Activated effector memory CD4-positive, alpha-beta T cell treated with Interleukin-2 at 50 U/mL for 16 hours (primary cell): ENCODE results near the gene GABRG3.

Experiments
- DNase-seq: peaks from one replicate; pipeline ENCODE4 v3.0.0-alpha.2; 2020

Gene GABRG3

DNA sequence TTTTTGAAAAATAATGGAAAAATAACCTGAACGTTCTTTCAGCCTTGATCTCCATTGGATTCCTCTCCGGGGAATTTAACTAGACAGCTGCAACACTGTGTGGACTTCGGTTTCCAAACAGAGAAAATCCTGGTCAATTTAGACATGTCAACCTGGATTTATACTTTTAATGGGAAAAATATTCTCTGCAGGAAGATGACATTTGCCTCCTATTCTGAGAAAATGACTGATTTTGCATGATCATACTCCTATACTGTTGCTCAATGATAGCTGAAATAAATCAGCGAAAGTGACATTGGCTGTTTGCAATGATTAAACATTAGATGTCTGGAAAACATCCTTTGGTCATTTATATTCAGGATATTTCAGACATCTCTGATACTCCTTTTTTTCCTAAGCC is 94.8 kb downstream of the GABRG3 start:
- DNase-seq: no peak

DNA sequence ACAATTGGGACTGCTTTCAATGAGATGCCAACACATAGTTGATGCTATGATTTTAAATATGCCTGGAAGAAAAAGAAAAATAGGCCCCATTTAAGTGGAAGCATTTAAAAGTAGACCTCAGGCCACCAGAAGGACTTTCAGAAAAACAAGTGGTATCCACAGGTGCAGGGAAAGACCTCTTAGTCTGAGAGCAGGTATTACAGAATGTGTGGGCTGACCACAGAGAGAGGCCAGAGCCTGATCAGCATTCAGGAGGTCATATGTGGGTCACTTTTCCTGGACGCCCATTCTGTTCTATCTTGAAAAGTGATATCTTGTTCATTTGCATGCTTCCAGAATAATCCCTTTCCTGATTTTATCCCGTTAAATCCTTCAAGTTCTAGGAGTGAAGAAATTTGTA is 95.5 kb downstream of the GABRG3 start:
- no peak for DNase-seq

DNA sequence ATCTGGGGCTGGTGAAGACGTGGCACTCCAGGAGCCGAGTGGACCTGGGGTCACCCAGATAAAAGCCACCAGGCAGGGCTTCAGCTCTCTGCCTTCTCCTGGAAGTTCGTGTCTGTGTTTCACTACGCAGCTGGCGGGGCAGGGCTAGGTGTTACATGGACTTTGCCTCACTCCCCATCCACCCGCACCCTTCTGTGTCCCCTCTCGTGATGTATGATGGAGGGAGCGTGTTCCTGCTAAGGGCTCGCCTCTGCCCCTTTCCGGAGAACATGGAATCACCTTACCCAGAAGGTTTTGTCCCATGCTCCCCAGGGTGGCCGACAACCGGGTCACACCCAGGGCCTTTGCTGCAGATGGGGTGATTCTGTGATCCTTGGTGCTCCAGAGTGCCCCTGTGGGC is 96.2 kb downstream of the GABRG3 start:
- DNase-seq: no peak

DNA sequence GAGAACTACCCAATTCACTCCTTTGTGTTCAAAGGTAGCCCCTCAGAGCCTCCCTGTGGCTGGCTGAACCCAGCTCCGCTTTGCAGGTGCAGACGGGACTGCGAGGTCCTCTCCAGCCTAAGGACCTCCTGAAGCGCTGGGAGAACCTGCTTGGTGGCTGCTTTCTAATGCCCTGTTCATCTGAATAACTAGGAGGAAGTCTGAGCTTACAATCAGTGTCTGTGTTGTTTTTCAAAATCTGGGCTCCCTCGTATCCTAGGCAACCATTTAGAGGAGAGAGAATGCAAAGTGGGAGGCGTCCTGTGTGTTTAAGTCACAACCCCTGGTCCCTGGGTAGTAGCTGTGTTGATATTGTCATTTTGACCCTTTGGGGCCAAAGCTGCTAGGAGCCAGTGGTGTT is 99.9 kb downstream of the GABRG3 start:
- no peak for DNase-seq

DNA sequence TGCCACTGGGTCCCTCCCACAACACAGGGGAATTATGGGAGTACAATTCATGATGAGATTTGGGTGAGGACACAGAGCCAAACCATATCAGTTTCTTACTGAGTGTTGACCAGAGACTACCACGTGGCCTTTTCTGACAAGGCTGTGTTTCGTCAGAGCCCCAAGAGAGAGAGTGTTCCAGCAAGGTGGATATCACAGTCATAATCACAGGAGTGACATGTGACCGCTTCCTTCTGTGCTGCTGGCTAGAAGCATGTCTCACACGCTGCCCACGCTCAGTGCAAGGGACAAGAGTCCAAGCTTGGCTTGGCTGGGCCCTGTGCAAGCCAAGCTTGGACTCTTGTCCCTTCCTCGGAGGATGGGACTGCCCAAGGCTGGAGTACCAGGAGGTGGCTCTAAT is 103.2 kb downstream of the GABRG3 start:
- DNase-seq: no peak

DNA sequence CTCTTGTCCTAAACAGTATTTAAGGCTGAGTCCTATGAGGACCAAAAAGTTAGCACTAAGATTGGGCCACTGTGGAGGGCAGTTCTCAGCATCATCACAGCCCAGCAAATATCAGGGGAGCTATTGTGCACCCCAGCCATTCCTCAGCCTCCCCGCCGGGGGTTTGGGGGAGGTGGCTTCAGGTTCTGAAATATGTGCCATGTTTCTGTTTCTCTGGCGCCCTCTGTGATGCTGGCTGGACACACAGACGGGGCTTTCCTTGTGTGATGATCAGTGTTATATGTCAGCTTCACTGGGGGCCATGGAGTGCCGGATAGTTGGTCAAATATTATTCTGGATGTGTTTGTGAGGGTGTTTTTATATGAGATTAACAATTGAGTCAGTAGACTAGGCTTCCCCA is 106.8 kb downstream of the GABRG3 start:
- DNase-seq: no peak

DNA sequence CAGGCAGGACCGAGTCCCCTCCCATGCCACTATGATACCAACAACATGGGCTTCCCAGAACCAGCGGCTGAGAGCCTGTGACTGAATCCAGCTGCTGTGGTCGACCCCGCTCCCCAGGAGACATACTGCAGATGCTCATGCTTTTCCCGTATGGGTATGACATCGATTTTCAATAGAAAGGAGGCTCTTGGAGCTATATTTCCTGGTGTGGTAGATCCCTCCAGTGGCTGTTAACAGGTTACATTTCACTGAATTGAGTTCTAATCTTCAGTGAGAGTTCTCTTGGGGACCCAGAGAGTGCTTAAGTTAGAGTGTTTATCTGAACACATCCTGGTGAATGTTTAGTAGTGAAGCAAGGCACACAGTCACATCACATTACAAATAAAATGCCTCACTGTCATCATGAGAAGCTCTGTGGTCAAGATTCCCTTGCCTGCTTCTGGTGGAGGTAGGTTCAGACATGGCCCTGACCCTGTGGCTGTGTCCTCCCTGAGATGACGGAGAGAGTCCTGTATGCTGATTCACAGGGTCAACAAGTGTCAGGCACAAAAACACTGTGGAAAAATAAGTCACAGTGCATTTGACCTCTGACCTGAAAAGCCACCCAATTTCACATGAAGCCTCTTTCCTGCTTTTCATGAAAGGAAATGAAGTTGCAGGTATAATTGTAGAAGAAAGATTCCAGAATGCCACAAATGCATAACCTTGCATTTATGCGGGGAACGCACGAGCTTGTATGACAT is 110.9 kb downstream of the GABRG3 start:
- DNase-seq: no peak

DNA sequence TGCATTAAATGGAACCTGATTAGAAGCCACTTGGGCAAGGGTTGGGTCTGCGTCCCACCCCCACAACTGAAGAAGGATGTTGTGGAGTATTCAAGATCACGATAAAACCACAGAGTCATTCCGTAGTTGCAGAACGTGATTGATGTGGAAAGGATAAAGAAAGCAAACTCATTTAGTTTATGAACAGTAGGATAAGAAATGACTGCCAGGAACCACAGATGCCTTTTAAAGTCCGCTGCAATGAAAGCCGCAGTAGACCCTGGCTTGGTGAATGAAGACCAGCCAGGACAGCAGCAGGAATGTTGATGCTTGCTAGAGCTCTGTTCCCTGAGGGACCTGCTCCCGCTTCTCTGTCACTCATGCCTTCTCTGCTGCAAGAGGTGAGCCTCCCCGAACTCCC is 111.5 kb downstream of the GABRG3 start:
- DNase-seq: no peak

DNA sequence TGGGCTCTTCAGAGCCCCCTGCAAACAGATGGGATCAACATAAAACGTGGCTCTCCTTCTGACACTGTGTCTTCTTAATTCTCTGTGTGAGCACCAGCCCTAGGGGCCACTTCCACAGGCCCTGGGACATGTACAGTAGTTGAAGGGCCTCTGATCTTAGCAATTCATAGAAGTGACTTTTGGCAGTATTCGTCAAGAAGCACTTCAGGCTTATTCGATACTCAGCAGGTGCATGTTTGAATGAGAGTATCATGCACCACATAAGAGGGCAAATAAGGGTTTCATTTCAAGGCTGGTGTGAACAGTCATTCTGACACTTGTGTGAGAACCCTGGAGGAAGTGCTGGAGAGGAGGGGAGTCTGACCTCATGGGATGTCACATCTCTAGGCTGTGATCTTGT is 113.9 kb downstream of the GABRG3 start:
- no peak for DNase-seq

DNA sequence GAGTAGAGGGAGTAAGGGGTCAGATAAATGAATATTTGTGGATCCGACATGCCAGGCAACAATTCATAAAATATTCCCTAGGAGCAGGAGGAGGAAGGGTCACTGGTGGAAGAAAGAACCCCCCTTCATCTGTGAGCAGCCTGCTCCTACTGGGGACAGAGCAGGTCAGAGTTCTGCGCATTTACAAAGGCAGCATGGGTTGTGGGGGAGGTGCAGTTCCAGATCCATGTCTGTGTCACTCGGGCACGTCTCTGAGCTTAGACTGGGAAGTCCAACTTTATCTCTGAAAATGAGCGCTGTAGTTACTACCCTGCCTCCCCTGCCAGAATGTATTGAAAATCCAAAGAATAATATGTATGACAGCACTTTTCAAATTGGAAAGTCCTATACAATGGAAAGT is 115.2 kb downstream of the GABRG3 start:
- no peak for DNase-seq

DNA sequence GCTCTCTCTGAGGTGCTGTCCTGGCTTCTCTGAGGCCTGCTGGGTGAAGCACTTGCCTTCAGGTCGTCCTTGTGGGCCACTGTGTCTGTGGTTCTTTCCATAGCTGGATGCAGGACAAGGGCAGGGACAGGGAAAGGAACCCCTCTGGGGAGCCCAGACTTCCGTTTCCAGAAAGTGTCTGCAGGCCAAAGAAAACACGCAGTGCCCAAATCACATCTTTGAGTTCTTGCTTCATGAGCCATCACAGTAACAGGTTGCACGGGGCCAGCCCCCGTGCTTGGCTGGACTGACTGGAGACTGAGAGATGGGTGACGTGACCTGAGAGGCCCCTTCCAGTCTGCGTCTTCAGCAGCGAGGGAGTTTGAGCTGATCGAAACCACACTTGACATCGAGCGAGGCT is 115.8 kb downstream of the GABRG3 start:
- no peak for DNase-seq

DNA sequence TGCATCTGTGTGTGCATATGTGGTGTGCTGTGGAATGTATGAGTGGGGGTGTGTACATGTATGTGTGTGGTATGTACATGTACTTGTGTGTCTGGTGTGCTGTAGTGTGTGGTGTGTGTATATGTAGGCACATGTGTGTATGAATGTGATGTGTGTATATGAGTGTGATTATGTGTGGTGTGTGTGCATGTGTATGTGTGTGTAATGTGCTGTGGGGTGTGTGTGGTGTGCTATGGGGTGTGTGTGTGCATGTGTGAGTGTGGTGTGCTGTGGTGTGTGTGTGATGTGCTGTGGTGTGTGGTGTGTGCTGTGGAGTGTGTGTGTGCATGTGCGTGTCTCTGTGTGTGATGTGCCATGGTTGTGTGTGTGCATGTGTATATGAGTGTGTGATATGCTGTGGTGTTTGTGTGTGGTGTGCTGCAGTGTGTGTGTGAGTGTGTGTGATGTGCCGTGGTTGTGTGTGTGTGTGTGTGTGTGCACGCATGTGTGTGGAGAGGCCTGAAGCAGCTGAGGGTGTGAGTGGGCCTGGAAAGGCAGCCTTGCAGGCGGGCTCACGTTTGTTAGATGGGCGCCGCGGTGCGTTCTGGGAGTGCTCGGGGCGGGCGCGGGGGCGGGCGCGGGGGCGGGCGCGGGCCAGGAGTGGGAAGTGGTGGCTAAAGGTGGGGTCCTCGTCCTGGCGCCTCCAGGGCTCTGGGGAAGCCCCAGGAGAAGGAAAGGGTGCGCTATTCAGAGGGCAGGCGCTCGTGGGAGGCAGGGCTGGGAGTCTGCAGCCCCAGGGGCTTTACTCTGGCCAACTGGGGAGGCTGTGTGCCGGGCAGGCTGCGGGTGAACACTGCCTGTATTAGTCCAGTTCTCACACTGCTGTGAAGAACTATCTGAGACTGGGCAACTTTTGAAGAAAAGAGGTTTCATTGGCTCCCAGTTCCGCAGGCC is 116.9 kb downstream of the GABRG3 start:
- no peak for DNase-seq

DNA sequence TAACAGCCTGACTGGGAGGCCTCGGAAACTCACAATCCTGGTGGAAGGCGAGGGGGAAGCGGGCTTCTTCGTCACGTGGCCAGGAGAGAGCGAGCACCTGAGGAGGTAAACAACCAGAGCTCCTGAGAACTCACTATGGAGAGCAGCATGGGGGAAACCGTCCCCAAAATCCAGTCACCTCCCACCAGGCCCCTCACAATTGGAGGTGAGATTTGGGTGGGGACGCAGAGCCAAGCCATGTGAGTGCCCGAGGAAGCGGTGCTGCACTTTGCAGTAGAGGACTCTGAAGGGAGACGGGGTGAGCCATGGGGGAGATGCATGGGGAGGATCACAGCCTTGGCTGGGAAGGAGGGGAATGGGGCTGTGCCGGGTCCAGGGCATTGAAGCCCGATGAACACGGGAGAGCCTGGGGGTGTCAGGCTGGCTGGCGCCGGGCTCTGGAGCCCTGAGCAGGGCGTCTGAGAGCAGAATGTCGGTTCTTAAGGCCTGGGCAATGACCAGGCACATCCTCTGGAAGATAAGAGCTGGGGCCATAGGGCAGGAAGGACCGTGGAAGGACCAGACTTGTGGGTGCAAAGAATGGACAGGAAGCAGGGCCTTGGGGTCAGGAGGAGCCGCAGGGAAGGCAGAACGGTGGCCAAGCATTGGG is 117.7 kb downstream of the GABRG3 start:
- no peak for DNase-seq

DNA sequence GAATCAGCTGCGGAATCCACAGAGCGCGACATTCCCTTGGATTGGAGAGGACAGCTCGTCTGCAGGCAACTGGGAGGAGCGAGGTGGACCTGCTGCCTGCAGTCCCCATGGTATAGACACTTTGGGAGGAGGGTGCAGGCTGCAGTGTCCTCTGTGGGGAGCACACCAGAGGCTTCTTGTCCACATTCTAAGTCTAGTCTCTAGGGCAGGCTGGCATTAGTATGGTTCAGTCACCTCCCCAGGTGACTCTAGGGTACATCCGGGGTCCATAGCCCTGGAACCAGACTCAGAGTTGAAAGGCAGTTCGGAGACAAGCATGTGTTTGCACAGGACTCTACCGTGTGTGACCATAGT is 118.2 kb downstream of the GABRG3 start:
- DNase-seq: no peak

DNA sequence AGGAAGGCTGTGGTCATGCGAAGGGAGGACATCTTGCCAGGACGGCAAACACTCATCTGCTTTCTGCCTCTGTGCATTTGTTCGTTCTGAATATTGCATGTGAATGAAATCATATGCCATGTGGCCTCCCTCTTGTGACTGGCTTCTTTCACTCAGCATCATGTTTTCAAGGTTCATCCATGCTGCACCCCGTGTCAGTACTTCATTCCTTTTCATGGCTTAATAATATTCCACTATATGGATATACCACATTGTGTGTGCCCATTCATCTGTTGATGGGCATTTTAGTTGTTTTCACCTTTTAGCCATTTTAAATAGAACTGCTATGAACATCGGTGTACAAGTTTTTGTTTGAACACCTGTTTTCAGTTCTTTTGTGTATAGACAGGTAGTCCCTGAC is 118.7 kb downstream of the GABRG3 start:
- no peak for DNase-seq

DNA sequence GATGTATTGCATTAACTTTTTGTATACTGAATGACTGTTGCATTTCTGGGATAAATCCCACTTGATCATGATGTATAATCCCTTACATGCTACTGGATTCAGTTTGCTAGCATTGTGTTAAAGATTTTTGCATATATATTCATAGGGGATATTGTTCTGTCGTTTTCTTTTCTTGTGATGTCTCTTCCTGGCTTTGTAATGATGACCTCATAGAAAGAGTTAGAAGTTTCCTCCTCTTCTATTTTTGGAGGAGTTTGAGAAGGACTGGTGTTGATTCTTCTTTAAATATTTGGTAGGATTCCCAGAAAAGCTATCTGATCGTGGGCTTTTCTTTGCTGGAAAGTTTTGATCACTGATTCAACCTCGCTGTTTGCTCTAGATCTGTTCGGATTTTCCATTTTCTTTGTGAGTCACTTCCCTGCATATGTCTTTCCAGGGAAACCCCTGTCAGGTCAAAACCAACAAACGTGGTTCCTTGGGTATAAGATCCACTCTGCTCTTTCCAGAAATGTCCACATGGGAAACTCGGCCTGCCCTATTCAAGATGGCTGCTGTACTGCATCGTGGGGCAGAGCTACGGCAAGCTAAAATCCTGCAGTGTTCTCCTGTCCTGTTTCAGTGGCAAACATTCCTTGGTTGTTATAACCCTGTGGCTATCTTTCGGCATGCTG is 120.4 kb downstream of the GABRG3 start:
- no peak for DNase-seq

DNA sequence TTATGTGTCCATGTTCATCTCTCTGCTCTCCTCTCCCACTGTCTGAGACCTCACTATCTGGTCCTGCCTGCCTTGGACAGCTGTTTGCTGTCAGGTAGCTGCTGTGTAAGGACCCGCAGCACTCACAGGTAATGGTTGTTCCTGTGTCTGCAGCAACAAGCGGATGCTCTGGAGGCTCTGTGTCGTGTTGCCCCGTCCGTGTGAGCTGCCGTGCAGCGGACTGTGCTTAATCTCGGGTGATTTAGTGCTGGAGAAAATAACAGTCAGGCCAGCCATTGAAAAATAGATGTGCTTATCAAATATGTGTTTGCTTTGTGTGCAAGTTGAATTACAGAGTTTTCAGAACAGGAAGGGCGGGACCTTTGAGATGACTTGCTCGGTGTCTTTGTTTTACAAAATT is 121.4 kb downstream of the GABRG3 start:
- no peak for DNase-seq

DNA sequence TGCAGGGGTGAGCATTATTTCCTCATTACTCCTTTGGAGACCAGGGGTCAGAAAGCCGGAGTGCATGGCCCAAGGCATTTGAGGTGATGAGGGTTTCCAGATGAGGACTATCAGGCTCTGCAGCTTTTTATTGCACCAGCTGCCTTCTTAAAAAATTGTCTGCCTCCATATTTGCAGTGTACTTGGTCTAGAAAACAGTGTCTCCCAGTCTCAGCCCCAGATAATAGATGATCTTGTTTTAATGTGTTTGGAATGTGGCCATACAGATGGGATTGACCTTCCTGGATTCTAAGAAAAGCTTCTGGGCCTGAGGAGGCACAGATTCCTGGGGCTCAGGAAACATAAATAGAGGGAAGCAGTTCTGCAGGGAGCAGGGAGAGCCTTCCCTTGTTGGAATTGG is 123.3 kb downstream of the GABRG3 start:
- no peak for DNase-seq

DNA sequence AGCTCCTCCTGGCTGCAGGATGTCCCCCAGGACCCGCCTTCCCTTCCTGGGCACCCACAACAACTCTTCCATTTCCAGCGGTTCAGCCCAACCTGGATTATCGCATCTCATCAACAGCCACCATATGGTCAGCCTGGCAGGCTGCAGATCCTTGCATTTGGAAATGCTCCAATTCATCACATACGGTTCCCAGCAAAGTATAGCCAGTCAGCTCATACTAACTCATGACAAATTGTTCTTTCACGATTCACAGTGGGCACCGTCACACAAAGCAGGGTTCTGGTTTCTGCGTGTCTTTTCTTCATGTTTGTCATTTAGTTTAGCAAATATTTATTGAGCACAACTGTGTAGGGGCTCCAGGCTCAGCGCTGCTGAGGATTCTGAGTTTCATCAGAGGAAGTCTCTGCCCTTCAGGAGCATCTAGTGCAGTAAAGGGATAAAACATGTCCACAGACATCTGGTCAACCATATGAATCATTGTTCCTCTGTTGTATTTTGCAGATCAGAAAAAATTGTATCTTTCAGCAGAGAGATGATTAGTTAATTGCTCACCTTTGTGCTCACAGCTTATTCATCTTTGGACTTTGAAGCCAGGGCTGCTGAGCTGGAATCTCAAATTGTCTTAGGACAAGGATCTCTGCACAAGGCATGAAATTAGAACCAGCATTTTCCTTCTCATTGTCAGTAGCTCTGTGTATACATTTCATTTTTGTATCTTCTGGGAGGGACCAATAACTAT is 125.1 kb downstream of the GABRG3 start:
- no peak for DNase-seq

DNA sequence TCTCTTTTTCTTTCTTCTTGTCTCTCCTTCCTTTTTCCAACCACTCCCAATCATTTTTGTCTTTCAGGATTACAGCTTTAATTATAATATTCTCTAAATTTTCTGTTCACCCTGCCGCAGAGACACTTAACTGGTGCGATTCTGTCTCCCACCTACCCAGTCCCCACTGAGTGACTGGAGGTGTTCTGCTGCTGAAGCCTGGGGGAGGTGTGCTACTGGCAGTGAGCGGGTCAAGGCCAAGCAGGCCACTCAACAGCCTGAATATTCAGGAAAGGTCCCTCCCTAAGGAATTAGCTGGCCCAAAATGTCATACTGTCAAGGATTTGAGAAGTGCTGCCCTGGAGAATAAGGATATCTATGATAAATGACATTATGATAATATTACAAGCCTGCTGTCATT is 126.5 kb downstream of the GABRG3 start:
- DNase-seq: no peak

DNA sequence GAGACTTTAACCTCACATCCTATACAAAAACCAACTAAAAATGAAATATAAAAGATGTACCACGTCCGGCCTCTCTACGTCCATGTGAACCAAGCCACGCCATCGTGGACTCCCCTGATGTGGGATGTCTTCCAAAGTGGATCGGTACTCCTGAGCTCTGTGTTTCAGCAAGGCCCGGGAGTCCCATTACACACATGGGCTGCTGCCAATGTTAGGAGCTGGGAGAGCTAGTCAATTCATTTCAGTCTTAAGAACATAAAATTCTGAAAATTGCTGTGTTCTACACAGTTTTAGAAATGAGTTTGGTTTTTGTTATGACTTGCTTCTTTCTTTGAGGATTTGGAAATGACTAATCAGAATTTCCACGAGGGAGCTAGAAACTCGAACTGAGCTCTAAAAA is 131.0 kb downstream of the GABRG3 start:
- no peak for DNase-seq

DNA sequence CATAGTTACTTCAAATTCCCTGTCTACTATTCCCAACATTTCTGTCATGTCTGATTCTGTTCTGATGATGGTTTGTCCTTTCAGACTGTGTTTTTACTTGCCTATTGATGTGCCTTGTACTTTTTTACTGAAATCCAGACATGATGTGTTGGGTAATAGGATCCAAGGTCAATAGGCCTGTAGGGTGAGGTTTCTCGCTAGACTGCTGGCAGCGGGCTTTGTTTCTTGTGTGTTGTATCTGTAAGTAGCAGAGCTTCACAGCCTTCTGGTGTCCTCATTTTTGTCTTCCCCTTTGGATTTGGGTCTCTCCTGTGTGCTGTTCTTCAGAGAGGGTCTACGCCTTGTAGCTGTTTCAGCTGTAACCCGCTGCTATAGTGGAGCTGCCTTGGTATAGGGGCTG is 140.3 kb downstream of the GABRG3 start:
- no peak for DNase-seq

DNA sequence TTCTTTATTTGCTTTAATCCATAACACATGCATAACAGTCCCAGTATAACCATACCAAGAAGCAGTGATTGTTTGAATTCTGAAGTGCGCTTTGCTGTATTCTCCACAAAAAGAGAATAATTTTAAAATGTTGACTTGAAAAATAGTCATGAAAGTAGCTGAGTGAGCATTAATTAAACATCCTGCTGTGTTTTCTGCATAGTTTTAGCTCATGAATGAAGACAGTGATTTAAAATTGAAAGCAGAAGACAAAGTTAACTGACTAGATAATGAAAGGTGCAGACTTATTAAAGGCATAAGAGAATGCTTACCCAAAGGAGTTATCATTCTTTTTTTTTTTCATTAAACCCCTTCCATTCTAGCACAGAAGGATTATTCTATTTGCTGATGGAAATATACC is 143.5 kb downstream of the GABRG3 start:
- no peak for DNase-seq
